ENCODE measurements around the gene SV2B. TPM values are rescaled to one million over a fixed set of nuclear protein-coding genes. Genes with fewer than 3 reads are reported as not detected.
A peak's percentile ranks its signal among the peaks of the same experiment; 100 is the strongest.

The SV2B gene
- total and polyA plus RNA-seq, 8 donors, result 0.06 to 1.7 (median 0.23) TPM; not detected in 3

- TF ChIP-seq, protein P1, sequence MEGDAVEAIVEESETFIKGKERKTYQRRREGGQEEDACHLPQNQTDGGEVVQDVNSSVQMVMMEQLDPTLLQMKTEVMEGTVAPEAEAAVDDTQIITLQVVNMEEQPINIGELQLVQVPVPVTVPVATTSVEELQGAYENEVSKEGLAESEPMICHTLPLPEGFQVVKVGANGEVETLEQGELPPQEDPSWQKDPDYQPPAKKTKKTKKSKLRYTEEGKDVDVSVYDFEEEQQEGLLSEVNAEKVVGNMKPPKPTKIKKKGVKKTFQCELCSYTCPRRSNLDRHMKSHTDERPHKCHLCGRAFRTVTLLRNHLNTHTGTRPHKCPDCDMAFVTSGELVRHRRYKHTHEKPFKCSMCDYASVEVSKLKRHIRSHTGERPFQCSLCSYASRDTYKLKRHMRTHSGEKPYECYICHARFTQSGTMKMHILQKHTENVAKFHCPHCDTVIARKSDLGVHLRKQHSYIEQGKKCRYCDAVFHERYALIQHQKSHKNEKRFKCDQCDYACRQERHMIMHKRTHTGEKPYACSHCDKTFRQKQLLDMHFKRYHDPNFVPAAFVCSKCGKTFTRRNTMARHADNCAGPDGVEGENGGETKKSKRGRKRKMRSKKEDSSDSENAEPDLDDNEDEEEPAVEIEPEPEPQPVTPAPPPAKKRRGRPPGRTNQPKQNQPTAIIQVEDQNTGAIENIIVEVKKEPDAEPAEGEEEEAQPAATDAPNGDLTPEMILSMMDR (IDR thresholded peaks at IDR 0.05), result no peak
- TF ChIP-seq POLR2AphosphoS5 (IDR thresholded peaks at IDR 0.05) (no peak), POLR2A (IDR thresholded peaks at IDR 0.05) (no peak), EP300 (IDR thresholded peaks at IDR 0.05) (no peak)
- H3K4me1 ChIP-seq, result no peaks in the 10 kb centered on the region
- 34 to 65% (median 52%) methylated on average over 4 of the region's 4 CpGs for WGBS, 5 donors
- DNase-seq, result peak in 1 of 2 donors; percentile 16
- H3K27me3 ChIP-seq, result peaks cover 0 to 44% (median 5%) of the 10 kb centered on the region in 3 donors
- no peak overlapping the region for H3K27ac ChIP-seq
- intact Hi-C loops (cut with DNase I; ENCODE audit: low total_unique reads), result no loop called here
- no peaks in the 10 kb centered on the region for H3K9me3 ChIP-seq
- H3K4me3 ChIP-seq, result no peak overlapping the region
- H3K36me3 ChIP-seq, result no peaks in the 10 kb centered on the region
Measured at GRCh38 chr15:91151781-91152563, 51.9 kb downstream of the SV2B start.

DNA sequence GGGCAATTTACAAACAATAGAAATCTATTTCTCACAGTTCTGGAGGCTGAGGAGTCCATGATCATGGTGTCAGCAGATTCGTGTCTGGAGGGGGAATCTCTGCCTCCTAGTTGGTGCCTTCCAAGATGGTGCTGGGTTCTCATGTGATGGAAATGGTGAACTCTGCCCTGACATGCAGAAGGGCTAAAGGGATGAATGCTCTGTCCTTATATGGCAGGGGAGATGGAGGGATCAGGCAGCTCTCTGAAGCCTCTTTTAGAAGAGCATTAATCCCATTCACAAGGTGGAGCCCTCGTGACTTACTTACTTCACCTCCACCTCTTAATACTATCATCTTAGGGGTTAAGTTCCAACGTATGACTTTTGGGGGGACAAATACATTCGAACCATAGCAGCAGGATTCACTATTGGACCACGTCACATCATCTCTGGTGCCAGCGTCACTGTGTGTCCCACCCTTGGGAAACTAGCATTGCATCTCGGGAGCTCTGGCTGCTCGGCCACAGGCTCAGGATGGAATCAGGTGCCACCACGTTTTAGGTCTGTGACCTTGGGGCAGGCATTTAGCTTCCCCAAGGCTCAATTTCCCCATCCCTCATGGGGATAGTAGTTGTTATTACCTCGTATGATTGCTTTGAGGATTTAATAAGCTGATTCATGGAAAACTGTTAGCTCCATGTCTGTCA, 53.0 kb downstream of the SV2B start:
- Histone ChIP-seq H3K27me3 (peaks cover 0 to 38% (median 5%) of the 10 kb centered on the region in 3 donors), H3K27ac (no peak overlapping the region), H3K36me3 (no peaks in the 10 kb centered on the region), H3K4me3 (no peak overlapping the region), H3K9me3 (no peaks in the 10 kb centered on the region), H3K4me1 (no peaks in the 10 kb centered on the region)
- intact Hi-C loops (cut with DNase I; ENCODE audit: low total_unique reads), result no loop called here
- 67 to 79% (median 73%) methylated on average over 10 of the region's 10 CpGs for WGBS, 5 donors
- DNase-seq, result no peak
- TF ChIP-seq, protein P1 (IDR thresholded peaks at IDR 0.05), result no peak
- TF ChIP-seq EP300 (IDR thresholded peaks at IDR 0.05) (no peak), POLR2A (IDR thresholded peaks at IDR 0.05) (no peak), POLR2AphosphoS5 (IDR thresholded peaks at IDR 0.05) (no peak)

DNA sequence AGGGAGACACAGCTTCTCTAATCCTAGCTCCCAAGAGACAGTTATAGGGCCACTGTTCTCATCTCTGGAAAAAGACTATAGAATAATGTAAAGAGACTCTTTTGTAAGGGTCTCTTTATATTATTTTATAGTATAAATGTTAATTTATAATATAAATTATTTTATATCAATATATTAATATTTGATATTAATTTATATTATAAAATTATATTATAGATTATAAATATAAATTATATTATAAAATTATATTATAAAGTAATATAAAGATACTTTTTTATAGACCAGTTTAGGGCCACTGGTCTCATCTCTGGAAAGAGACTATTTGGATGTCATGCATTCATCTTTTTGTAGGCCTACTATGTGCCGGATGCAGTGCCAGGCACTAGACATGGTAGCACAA, 53.9 kb downstream of the SV2B start:
- intact Hi-C loops (cut with DNase I; ENCODE audit: low total_unique reads), result no loop called here
- no peak overlapping the region for H3K27ac ChIP-seq
- no peaks in the 10 kb centered on the region for H3K9me3 ChIP-seq
- 52 to 97% (median 76%) methylated on average over 1 of the region's 1 CpG for WGBS, 5 donors
- TF ChIP-seq POLR2A (IDR thresholded peaks at IDR 0.05) (no peak), EP300 (IDR thresholded peaks at IDR 0.05) (no peak), POLR2AphosphoS5 (IDR thresholded peaks at IDR 0.05) (no peak)
- TF ChIP-seq, protein P1 (IDR thresholded peaks at IDR 0.05), result no peak
- H3K4me3 ChIP-seq, result no peak overlapping the region
- DNase-seq, result no peak
- H3K36me3 ChIP-seq, result no peaks in the 10 kb centered on the region
- no peaks in the 10 kb centered on the region for H3K4me1 ChIP-seq
- peaks cover 0 to 39% (median 5%) of the 10 kb centered on the region in 3 donors for H3K27me3 ChIP-seq

GRCh38 chr15:91156175-91156726, 56.2 kb downstream of the SV2B start:
- H3K27ac ChIP-seq, result no peak overlapping the region
- TF ChIP-seq EP300 (IDR thresholded peaks at IDR 0.05) (no peak), POLR2AphosphoS5 (IDR thresholded peaks at IDR 0.05) (no peak), POLR2A (IDR thresholded peaks at IDR 0.05) (no peak)
- TF ChIP-seq, protein P1 (IDR thresholded peaks at IDR 0.05), result no peak
- intact Hi-C loops (cut with DNase I; ENCODE audit: low total_unique reads), result no loop called here
- peaks cover 0 to 25% (median 0%) of the 10 kb centered on the region in 3 donors for H3K27me3 ChIP-seq
- no peak overlapping the region for H3K4me3 ChIP-seq
- 77 to 88% (median 83%) methylated on average over 6 of the region's 6 CpGs for WGBS, 5 donors
- no peaks in the 10 kb centered on the region for H3K4me1 ChIP-seq
- H3K36me3 ChIP-seq, result no peaks in the 10 kb centered on the region
- no peak for DNase-seq
- H3K9me3 ChIP-seq, result no peaks in the 10 kb centered on the region

All from stomach (tissue), 9 donors.